CD14-positive monocyte (primary cell): ENCODE data around the gene LOX. TPM values are rescaled to one million over a fixed set of nuclear protein-coding genes. Genes with fewer than 3 reads are reported as not detected.
"Not testable (repeated sequence)": the region's sequence is repeated elsewhere in the genome, so short reads cannot be mapped to it uniquely, and the experiment has no call there.

Experiments used
- DNase-seq, 3 donors: peaks; one replicate each; pipeline ENCODE4 v3.0.0-alpha.2; 2011 to 2022
- H2AFZ ChIP-seq: 2 replicates; pipeline ENCODE4 v1.6.0; 2012; ENCODE audit warnings: mild to moderate bottlenecking, low read depth, low read length, inconsistent platforms; ENCODE audit not compliant: insufficient read depth, poor library complexity, severe bottlenecking
- H3K27ac ChIP-seq, 2 donors: 1 replicate in 1 of 2; 2 replicates in 1 of 2; pipeline ENCODE4 v1.5.1; 2012 to 2013; ENCODE audit warnings: low read length in 2 of 2, control low read depth in 1 of 2, inconsistent platforms in 1 of 2, low read depth in 1 of 2, mild to moderate bottlenecking in 1 of 2
- H3K27me3 ChIP-seq, 2 donors: one replicate each; pipeline versions ENCODE4 v1.6.0 to v1.6.1; 2011 to 2013; ENCODE audit warnings: low read length in 2 of 2; ENCODE audit not compliant: control insufficient read depth in 2 of 2, insufficient read depth in 2 of 2
- H3K36me3 ChIP-seq, 2 donors: replicated peaks in 1 of 2; 1 replicate in 1 of 2; 2 replicates in 1 of 2; pipeline versions ENCODE4 v1.5.1 to v1.6.1; 2012 to 2013; ENCODE audit warnings: low read length in 2 of 2, control low read depth in 1 of 2, inconsistent platforms in 1 of 2, mild to moderate bottlenecking in 1 of 2; ENCODE audit not compliant: insufficient read depth in 2 of 2, control insufficient read depth in 1 of 2
- H3K4me1 ChIP-seq, 2 donors: 1 replicate in 1 of 2; 2 replicates in 1 of 2; pipeline versions ENCODE4 v1.5.1 to v1.6.1; 2012 to 2013; ENCODE audit warnings: low read length in 2 of 2, control low read depth in 1 of 2, inconsistent platforms in 1 of 2, mild to moderate bottlenecking in 1 of 2, moderate library complexity in 1 of 2; ENCODE audit not compliant: insufficient read depth in 2 of 2, control insufficient read depth in 1 of 2
- H3K4me2 ChIP-seq: replicated peaks from 2 replicates; pipeline ENCODE3; 2012; ENCODE audit warnings: low read length, moderate library complexity, mild to moderate bottlenecking; ENCODE audit not compliant: poor library complexity, severe bottlenecking; ENCODE audit errors: extremely low read depth
- H3K4me3 ChIP-seq, 3 experiments: fragments of 200-600 bp in 1 of 3; sonication (generic) in 1 of 3; replicated peaks in 1 of 3; 1 replicate in 2 of 3; 2 replicates in 1 of 3; pipeline ENCODE4 v1.5.1; 2011 to 2013; ENCODE audit warnings: low read length in 3 of 3, mild to moderate bottlenecking in 3 of 3, control low read depth in 2 of 3, low read depth in 2 of 3, inconsistent platforms in 1 of 3, moderate library complexity in 1 of 3
- H3K79me2 ChIP-seq: 2 replicates; pipeline ENCODE4 v1.6.0; 2012; ENCODE audit warnings: mild to moderate bottlenecking, control low read depth, inconsistent platforms, low read length, moderate library complexity; ENCODE audit not compliant: insufficient read depth
- H3K9ac ChIP-seq: 2 replicates; pipeline ENCODE4 v1.6.0; 2017; ENCODE audit warnings: low read length, mild to moderate bottlenecking; ENCODE audit not compliant: insufficient read depth, poor library complexity, severe bottlenecking
- H3K9me3 ChIP-seq, 2 donors: replicated peaks in 1 of 2; 1 replicate in 1 of 2; 2 replicates in 1 of 2; pipeline versions ENCODE4 v1.5.1 to v1.6.1; 2012 to 2013; ENCODE audit warnings: low read length in 2 of 2, control low read depth in 1 of 2; ENCODE audit not compliant: control insufficient read depth in 1 of 2, insufficient read depth in 1 of 2
- H4K20me1 ChIP-seq: 2 replicates; pipeline ENCODE4 v1.6.0; 2012; ENCODE audit warnings: mild to moderate bottlenecking, low read length, control low read depth, moderate library complexity; ENCODE audit not compliant: insufficient read depth
- H3K27ac Mint-ChIP-seq, 7 donors: one replicate each; pipeline ENCODE4 v1.8.0; 2020; ENCODE audit warnings: mild to moderate bottlenecking in 7 of 7, mixed read lengths in 7 of 7, moderate library complexity in 6 of 7, inconsistent platforms in 2 of 7
- H3K27me3 Mint-ChIP-seq, 3 donors: one replicate each; pipeline ENCODE4 v1.8.0; 2021 to 2022; ENCODE audit warnings: low read depth in 3 of 3, mild to moderate bottlenecking in 3 of 3, mixed read lengths in 3 of 3, moderate library complexity in 3 of 3, inconsistent platforms in 1 of 3
- H3K36me3 Mint-ChIP-seq, 2 donors: one replicate each; pipeline ENCODE4 v1.8.0; 2020; ENCODE audit warnings: mixed read lengths in 2 of 2, inconsistent platforms in 1 of 2, mild to moderate bottlenecking in 1 of 2
- H3K4me1 Mint-ChIP-seq: one replicate; pipeline ENCODE4 v1.8.0; 2020; ENCODE audit warnings: mild to moderate bottlenecking, mixed read lengths
- H3K4me3 Mint-ChIP-seq, 2 donors: one replicate each; pipeline ENCODE4 v1.8.0; 2020; ENCODE audit warnings: mild to moderate bottlenecking in 2 of 2, mixed read lengths in 2 of 2, moderate library complexity in 1 of 2
- H3K9me3 Mint-ChIP-seq, 7 donors: one replicate each; pipeline ENCODE4 v1.8.0; 2020 to 2022; ENCODE audit warnings: mixed read lengths in 7 of 7, mild to moderate bottlenecking in 6 of 7, moderate library complexity in 6 of 7, inconsistent platforms in 2 of 7
- WGBS: methylation state at CpG from one replicate; pipeline ENCODE4 v1.1.5; 2013; ENCODE audit warnings: missing lambda C conversion rate; ENCODE audit not compliant: insufficient coverage; 5-methylcytosine and 5-hydroxymethylcytosine counted together
- intact Hi-C, 2 donors: fragments of 100-400 bp; cut with micrococcal nuclease; formaldehyde crosslinking; loops; one replicate each; pipeline versions ENCODE4 v1.15.0 to v1.15.1; 2023
- polyA plus RNA-seq, 3 donors: library from polyadenylated mRNA; depleted of rRNA in 1 of 3; unstranded in 2 of 3; stranded (reverse) in 1 of 3; fragments of 300-500 nt in 2 of 3; fragments of >200 nt in 1 of 3; fragmentation: Illumina TruSeq in 2 of 3; gene quantifications; 1 replicate in 2 of 3; 2 replicates in 1 of 3; pipeline ENCODE4 v1.2.3, GENCODE V29; 2012 to 2021
- TF ChIP-seq, protein P1 (sequence below): fragments of 200-600 bp; IDR thresholded peaks from one replicate; pipeline ENCODE4 v1.8.0; 2022; ENCODE audit warnings: antibody characterized with exemption, mild to moderate bottlenecking

Gene LOX
- polyA plus RNA-seq, 3 donors, result not detected

DNA sequence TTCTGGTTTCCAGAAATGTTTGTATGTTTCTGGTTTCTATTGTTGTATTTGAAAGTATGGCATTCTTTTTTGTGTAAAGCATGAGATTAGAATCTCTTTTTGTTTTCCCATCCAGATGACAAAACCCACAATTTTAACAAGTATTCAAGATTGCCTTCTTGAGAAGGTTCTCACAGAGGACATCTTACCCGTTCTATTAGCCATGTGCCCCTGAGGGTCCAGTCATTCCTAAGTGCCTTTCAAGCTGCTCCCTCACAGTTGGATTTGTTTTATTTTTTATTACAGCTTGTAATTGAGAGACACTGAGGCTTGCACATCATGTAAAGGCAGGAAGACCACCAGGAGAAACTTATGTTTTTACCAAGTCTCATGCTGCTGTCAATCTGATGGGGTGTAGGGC is 19.3 kb upstream of the LOX start:
- Mint-ChIP-seq H3K27me3 (peaks cover 0 to 6% (median 3%) of the 10 kb centered on the region in 3 donors), H3K27ac (no peak overlapping the region), H3K36me3 (no peaks in the 10 kb centered on the region), H3K4me3 (no peak overlapping the region), H3K4me1 (no peaks in the 10 kb centered on the region), H3K9me3 (peaks cover 0 to 3% (median 0%) of the 10 kb centered on the region in 7 donors)
- no peaks in the 10 kb centered on the region for H3K27me3 ChIP-seq
- H3K4me1 ChIP-seq, result no peaks in the 10 kb centered on the region
- H3K79me2 ChIP-seq, result no peaks in the 10 kb centered on the region
- no peak overlapping the region for H3K4me2 ChIP-seq
- DNase-seq, result no peak
- H3K36me3 ChIP-seq, result no peaks in the 10 kb centered on the region
- WGBS, result no CpG with 5 or more reads among the region's 1 CpG
- intact Hi-C loops, result no loop called here
- H3K9me3 ChIP-seq, result no peaks in the 10 kb centered on the region
- no peaks in the 10 kb centered on the region for H4K20me1 ChIP-seq
- H3K9ac ChIP-seq, result no peak overlapping the region
- no peak overlapping the region for H3K4me3 ChIP-seq
- H3K27ac ChIP-seq, result no peak overlapping the region
- no peak overlapping the region for H2AFZ ChIP-seq
- TF ChIP-seq, protein P1, sequence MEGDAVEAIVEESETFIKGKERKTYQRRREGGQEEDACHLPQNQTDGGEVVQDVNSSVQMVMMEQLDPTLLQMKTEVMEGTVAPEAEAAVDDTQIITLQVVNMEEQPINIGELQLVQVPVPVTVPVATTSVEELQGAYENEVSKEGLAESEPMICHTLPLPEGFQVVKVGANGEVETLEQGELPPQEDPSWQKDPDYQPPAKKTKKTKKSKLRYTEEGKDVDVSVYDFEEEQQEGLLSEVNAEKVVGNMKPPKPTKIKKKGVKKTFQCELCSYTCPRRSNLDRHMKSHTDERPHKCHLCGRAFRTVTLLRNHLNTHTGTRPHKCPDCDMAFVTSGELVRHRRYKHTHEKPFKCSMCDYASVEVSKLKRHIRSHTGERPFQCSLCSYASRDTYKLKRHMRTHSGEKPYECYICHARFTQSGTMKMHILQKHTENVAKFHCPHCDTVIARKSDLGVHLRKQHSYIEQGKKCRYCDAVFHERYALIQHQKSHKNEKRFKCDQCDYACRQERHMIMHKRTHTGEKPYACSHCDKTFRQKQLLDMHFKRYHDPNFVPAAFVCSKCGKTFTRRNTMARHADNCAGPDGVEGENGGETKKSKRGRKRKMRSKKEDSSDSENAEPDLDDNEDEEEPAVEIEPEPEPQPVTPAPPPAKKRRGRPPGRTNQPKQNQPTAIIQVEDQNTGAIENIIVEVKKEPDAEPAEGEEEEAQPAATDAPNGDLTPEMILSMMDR, result no peak

DNA sequence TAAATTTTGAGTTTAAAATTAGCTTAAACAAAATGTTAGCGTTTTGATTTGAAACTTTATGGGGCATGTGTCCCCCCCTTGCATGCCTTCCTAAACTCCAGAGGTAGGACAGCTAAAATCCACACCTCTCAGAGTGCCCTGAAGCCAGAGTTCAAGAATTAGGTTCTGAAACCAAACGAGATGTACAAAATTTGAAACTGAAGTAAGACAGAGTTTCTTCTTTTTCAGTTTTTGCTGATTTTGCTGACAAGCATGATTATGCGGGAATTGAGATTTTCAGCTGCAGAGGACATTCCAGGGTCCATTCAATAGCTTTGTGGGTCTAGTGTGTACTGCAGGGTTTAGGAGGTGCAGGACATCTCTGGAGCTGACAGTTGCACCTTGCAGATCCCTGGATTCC is 17.1 kb upstream of the LOX start:
- Histone ChIP-seq H3K27ac (no peak overlapping the region), H4K20me1 (no peaks in the 10 kb centered on the region), H3K9ac (no peak overlapping the region), H3K27me3 (no peaks in the 10 kb centered on the region), H3K79me2 (no peaks in the 10 kb centered on the region), H2AFZ (no peak overlapping the region), H3K4me3 (no peak overlapping the region), H3K9me3 (no peaks in the 10 kb centered on the region), H3K36me3 (no peaks in the 10 kb centered on the region), H3K4me2 (no peak overlapping the region), H3K4me1 (no peaks in the 10 kb centered on the region)
- 100% methylated on average over 1 of the region's 3 CpGs for WGBS
- Mint-ChIP-seq H3K36me3 (no peaks in the 10 kb centered on the region), H3K9me3 (peaks cover 0 to 3% (median 0%) of the 10 kb centered on the region in 7 donors), H3K4me1 (no peaks in the 10 kb centered on the region), H3K27me3 (peaks cover 0 to 6% (median 3%) of the 10 kb centered on the region in 3 donors), H3K4me3 (no peak overlapping the region), H3K27ac (no peak overlapping the region)
- DNase-seq, result no peak
- intact Hi-C loops, result no loop called here
- TF ChIP-seq, protein P1, result no peak

DNA sequence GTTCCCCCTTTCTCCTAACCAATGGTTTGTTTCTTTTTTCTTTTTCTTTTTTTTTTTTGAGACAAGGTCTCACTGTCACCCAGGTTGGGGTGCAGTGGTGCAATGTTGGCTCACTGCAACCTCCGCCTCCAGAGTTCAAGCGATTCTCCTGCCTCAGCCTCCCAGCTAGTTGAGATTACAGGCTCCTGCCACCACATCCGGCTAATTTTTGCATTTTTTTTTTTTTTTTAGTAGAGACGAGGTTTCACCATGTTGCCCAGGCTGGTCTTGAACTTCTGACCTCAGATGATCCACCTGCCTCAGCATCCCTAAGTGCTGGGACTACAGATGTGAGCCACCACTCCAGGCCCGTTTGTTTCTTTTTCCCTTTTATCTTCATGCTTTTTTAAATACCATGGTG is 16.2 kb upstream of the LOX start:
- H3K79me2 ChIP-seq, H3K36me3 Mint-ChIP-seq, H3K27me3 Mint-ChIP-seq, H3K9me3 ChIP-seq, H3K36me3 ChIP-seq, H3K27me3 ChIP-seq, H3K27ac Mint-ChIP-seq, H3K27ac ChIP-seq, H3K9ac ChIP-seq, H4K20me1 ChIP-seq, H3K4me1 ChIP-seq, H3K4me2 ChIP-seq, H3K4me1 Mint-ChIP-seq, DNase-seq, H3K4me3 ChIP-seq, H2AFZ ChIP-seq, H3K4me3 Mint-ChIP-seq, H3K9me3 Mint-ChIP-seq, intact Hi-C loops: not testable (repeated sequence)
- 100% methylated on average over 1 of the region's 5 CpGs for WGBS
